Upper lobe of left lung (tissue), 4 donors: Measurements from ENCODE around the gene ANKRD31.

Source experiments
- EP300 ChIP-seq, 4 donors: sonication (generic); formaldehyde crosslinking; IDR thresholded peaks; one replicate each; pipeline ENCODE4 v1.5.1; 2017; ENCODE audit warnings: antibody characterized with exemption in 4 of 4, control low read depth in 2 of 4
- POLR2A ChIP-seq, 4 donors: fragments of 450-650 bp; IDR thresholded peaks; one replicate each; pipeline ENCODE4 v1.5.1; 2016 to 2017; ENCODE audit warnings: antibody characterized with exemption in 4 of 4, mild to moderate bottlenecking in 2 of 4
- POLR2AphosphoS5 ChIP-seq, 2 donors: sonication (generic); formaldehyde crosslinking; IDR thresholded peaks; one replicate each; pipeline ENCODE4 v1.5.1; 2017; ENCODE audit warnings: antibody characterized with exemption in 2 of 2
- TF ChIP-seq, protein P1 (sequence below), 6 experiments: fragments of 450-650 bp in 4 of 6; fragments of 200-600 bp in 2 of 6; sonication (generic) in 2 of 6; IDR thresholded peaks; one replicate each; pipeline ENCODE4 v1.5.1; 2016 to 2019; ENCODE audit warnings: antibody characterized with exemption in 6 of 6

GRCh38 chr5:75281716-75282465, 45.2 kb upstream of the ANKRD31 start:
- TF ChIP-seq, protein P1, sequence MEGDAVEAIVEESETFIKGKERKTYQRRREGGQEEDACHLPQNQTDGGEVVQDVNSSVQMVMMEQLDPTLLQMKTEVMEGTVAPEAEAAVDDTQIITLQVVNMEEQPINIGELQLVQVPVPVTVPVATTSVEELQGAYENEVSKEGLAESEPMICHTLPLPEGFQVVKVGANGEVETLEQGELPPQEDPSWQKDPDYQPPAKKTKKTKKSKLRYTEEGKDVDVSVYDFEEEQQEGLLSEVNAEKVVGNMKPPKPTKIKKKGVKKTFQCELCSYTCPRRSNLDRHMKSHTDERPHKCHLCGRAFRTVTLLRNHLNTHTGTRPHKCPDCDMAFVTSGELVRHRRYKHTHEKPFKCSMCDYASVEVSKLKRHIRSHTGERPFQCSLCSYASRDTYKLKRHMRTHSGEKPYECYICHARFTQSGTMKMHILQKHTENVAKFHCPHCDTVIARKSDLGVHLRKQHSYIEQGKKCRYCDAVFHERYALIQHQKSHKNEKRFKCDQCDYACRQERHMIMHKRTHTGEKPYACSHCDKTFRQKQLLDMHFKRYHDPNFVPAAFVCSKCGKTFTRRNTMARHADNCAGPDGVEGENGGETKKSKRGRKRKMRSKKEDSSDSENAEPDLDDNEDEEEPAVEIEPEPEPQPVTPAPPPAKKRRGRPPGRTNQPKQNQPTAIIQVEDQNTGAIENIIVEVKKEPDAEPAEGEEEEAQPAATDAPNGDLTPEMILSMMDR (IDR thresholded peaks at IDR 0.05): no peak
- TF ChIP-seq POLR2AphosphoS5 (IDR thresholded peaks at IDR 0.05) (no peak), EP300 (IDR thresholded peaks at IDR 0.05) (no peak), POLR2A (IDR thresholded peaks at IDR 0.05) (no peak)
